Kidney epithelial cell (primary cell): ENCODE results near the gene ADCY3. TPM values are rescaled to one million over a fixed set of nuclear protein-coding genes. Genes with fewer than 3 reads are reported as not detected.

Source experiments
- DNase-seq: peaks from one replicate; pipeline ENCODE4 v3.0.0-alpha.2; 2010; ENCODE audit warnings: low read depth
- H3K27me3 ChIP-seq: 2 replicates; pipeline ENCODE4 v1.6.0; 2011; ENCODE audit warnings: low read length; ENCODE audit not compliant: control insufficient read depth, insufficient read depth
- H3K36me3 ChIP-seq: 2 replicates; pipeline ENCODE4 v1.5.1; 2011; ENCODE audit warnings: low read length; ENCODE audit not compliant: control insufficient read depth, insufficient read depth
- H3K4me3 ChIP-seq: 2 replicates; pipeline ENCODE4 v1.5.1; 2011; ENCODE audit warnings: low read depth, mild to moderate bottlenecking, control low read depth, low read length
- CTCF ChIP-seq: IDR thresholded peaks from 2 replicates; pipeline ENCODE4 v1.5.1; 2011; ENCODE audit warnings: mild to moderate bottlenecking, moderate library complexity, low read length, control low read depth, inconsistent platforms; ENCODE audit not compliant: insufficient read depth, poor library complexity, severe bottlenecking
- total RNA-seq: library from RNA; depleted of rRNA; stranded (reverse); fragments of >200 nt; gene quantifications from 2 replicates; pipeline ENCODE4 v1.2.3, GENCODE V29; 2015

ADCY3 gene
- total RNA-seq, 1 donor from 2014 or later, result 24.5 TPM

GRCh38 chr2:24899361-24899910, 20.6 kb downstream of the ADCY3 start:
- Histone ChIP-seq H3K36me3 (no peaks in the 10 kb centered on the region), H3K4me3 (no peak overlapping the region), H3K27me3 (no peaks in the 10 kb centered on the region)
- no peak for TF ChIP-seq CTCF
- DNase-seq, result no peak

GRCh38 chr2:24898122-24899109, 21.6 kb downstream of the ADCY3 start:
- Histone ChIP-seq H3K4me3 (no peak overlapping the region), H3K36me3 (no peaks in the 10 kb centered on the region), H3K27me3 (no peaks in the 10 kb centered on the region)
- no peak for DNase-seq
- no peak for TF ChIP-seq CTCF

- Histone ChIP-seq H3K27me3 (no peaks in the 10 kb centered on the region), H3K36me3 (no peaks in the 10 kb centered on the region), H3K4me3 (no peak overlapping the region)
- no peak for TF ChIP-seq CTCF
- no peak for DNase-seq
Measured at GRCh38 chr2:24894750-24895149, 25.3 kb downstream of the ADCY3 start.

- H3K36me3 ChIP-seq, result no peaks in the 10 kb centered on the region
- TF ChIP-seq CTCF, result no peak
- no peak for DNase-seq
Measured at GRCh38 chr2:24893934-24894333, 26.1 kb downstream of the ADCY3 start.

GRCh38 chr2:24892928-24893327, 27.1 kb downstream of the ADCY3 start:
- no peaks in the 10 kb centered on the region for H3K36me3 ChIP-seq
- H3K4me3 ChIP-seq, result no peak overlapping the region
- DNase-seq, result no peak
- no peaks in the 10 kb centered on the region for H3K27me3 ChIP-seq
- TF ChIP-seq CTCF, result no peak

More at GRCh38 chr2:24893934-24894333, 26.1 kb downstream of the ADCY3 start:
- no peaks in the 10 kb centered on the region for H3K27me3 ChIP-seq
- no peak overlapping the region for H3K4me3 ChIP-seq
